ENCODE data around the gene CABP4.

Gene CABP4

GRCh38 chr11:67505605-67506396, 50.6 kb downstream of the CABP4 start:
- DNase-seq (ENCODE audit: insufficient read length, low spot score) (peak; percentile 86), FAIRE-seq (peak; percentile 95)
- TF ChIP-seq SPI1 (IDR thresholded peaks at IDR 0.05; ENCODE audit: low read depth, low read length) (peak; percentile 38), POLR2A (IDR thresholded peaks at IDR 0.05; ENCODE audit: low read depth, low read length) (no peak)

GRCh38 chr11:67506426-67507051, 51.4 kb downstream of the CABP4 start:
- FAIRE-seq (no peak), DNase-seq (ENCODE audit: insufficient read length, low spot score) (no peak)
- no peak for TF ChIP-seq PAX5 (IDR thresholded peaks at IDR 0.05; ENCODE audit: insufficient read depth, low read length, severe bottlenecking)
- no peak for TF ChIP-seq POLR2AphosphoS5 (IDR thresholded peaks at IDR 0.05; ENCODE audit: low read depth, low read length)
- no peak for TF ChIP-seq SPI1 (IDR thresholded peaks at IDR 0.05; ENCODE audit: low read depth, low read length)
- TF ChIP-seq POLR2A (IDR thresholded peaks at IDR 0.05; ENCODE audit: low read depth, low read length), result no peak
- no peak for TF ChIP-seq POU2F2 (IDR thresholded peaks at IDR 0.05; ENCODE audit: low read depth, low read length)
- no peak for TF ChIP-seq TAF1 (IDR thresholded peaks at IDR 0.05; ENCODE audit: low read depth, low read length)

- TF ChIP-seq TAF1 (IDR thresholded peaks at IDR 0.05; ENCODE audit: low read depth, low read length) (no peak), PAX5 (IDR thresholded peaks at IDR 0.05; ENCODE audit: insufficient read depth, low read length, severe bottlenecking) (no peak), POLR2AphosphoS5 (IDR thresholded peaks at IDR 0.05; ENCODE audit: low read depth, low read length) (no peak)
- DNase-seq (ENCODE audit: insufficient read length, low spot score) (no peak), FAIRE-seq (no peak)
These were observed 52.2 kb downstream of the CABP4 start for GRCh38 chr11:67507242-67507863.

- TF ChIP-seq TAF1 (IDR thresholded peaks at IDR 0.05; ENCODE audit: low read depth, low read length) (no peak), POLR2A (IDR thresholded peaks at IDR 0.05; ENCODE audit: low read depth, low read length) (peak; percentile 44; the same call in 1 of the 2 replicates)
- FAIRE-seq (no peak), DNase-seq (ENCODE audit: insufficient read length, low spot score) (peak; percentile 98)
These were observed 52.8 kb downstream of the CABP4 start, which contains the start of gene CDK2AP2 for GRCh38 chr11:67507864-67508485. TSS of gene CDK2AP2 (minus strand) at chr11:67508162. CDS start at chr11:67508082, 80 bp downstream.

GRCh38 chr11:67508486-67509121, 53.5 kb downstream of the CABP4 start:
- FAIRE-seq (peak; percentile 99), DNase-seq (ENCODE audit: insufficient read length, low spot score) (peak; percentile 97)
- peak; percentile 30; the same call in 1 of the 2 replicates for TF ChIP-seq POLR2AphosphoS5 (IDR thresholded peaks at IDR 0.05; ENCODE audit: low read depth, low read length)
- no peak for TF ChIP-seq POLR2A (IDR thresholded peaks at IDR 0.05; ENCODE audit: low read depth, low read length)

GRCh38 chr11:67510023-67510345, 54.8 kb downstream of the CABP4 start:
- no peak for TF ChIP-seq TAF1 (IDR thresholded peaks at IDR 0.05; ENCODE audit: low read depth, low read length)
- FAIRE-seq (no peak), DNase-seq (ENCODE audit: insufficient read length, low spot score) (no peak)
